Hepatocyte (in vitro differentiated cells): ENCODE data around the gene FNIP2.

Experiments used
- CTCF ChIP-seq: fragments of 200-600 bp; sonication (generic); IDR thresholded peaks from 2 replicates; pipeline ENCODE4 v1.5.1; 2016; ENCODE audit warnings: antibody characterized with exemption, mild to moderate bottlenecking; ENCODE audit not compliant: poor library complexity
- EZH2 ChIP-seq: fragments of 200-600 bp; sonication (generic); IDR thresholded peaks from 2 replicates; pipeline ENCODE4 v1.6.1; 2016; ENCODE audit warnings: antibody characterized with exemption, mild to moderate bottlenecking, borderline replicate concordance

- TF ChIP-seq EZH2 (no peak), CTCF (no peak)
These were observed 146.9 kb downstream of the FNIP2 start for GRCh38 chr4:158915683-158916241.
